Activated CD8-positive, alpha-beta memory T cell treated with anti-CD3 and anti-CD28 coated beads for 4 hours (primary cell): ENCODE measurements around the gene TAS1R2.
A peak's percentile ranks its signal among the peaks of the same experiment; 100 is the strongest.

ENCODE experiments used
- DNase-seq, 2 donors: peaks; one replicate each; pipeline ENCODE4 v3.0.0-alpha.2; 2020; ENCODE audit warnings: low read depth in 2 of 2

Gene TAS1R2

DNA sequence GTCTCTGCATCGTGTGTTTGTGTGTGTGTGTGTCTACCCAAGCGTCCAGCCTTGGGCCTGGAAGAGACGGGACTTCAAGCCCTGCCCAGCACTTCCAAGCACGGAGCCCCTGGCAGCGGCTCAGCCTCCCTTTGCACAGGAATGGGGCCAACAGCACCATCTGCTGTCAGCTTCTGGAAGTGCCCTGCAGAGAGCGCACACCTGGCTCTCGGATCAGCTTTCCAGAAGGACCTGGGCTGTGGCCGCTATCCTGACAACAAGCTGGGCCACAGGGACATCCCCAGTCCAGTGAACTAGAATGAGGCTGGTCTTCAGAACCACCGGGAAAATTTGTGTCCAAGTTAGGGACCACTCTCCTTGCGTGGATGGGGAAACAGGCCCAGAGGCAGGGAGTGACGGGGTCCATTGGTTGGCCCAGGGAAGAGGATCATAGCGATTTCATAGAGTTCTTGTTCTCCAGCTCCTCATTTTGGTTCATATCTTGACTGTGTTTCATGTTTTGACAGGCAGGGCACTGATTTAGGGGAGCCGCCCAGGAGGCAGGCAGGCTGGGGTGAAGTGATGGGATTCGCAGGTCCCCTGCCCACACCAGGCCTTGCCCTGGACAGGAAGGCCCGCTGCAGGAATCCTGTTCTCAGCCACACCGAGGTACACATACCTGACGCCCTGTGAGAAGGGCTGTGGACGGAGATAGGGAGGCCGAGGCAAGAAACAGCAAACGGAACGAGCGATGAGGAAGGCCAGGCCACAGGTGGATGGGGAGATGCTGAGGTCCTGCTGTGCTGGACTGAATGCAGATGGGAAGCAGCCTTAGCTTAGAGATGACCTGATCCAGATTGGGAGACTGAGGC lies 38.4 kb downstream of the TAS1R2 start:
- DNase-seq, result peak in 1 of 2 donors; percentile 6

DNA sequence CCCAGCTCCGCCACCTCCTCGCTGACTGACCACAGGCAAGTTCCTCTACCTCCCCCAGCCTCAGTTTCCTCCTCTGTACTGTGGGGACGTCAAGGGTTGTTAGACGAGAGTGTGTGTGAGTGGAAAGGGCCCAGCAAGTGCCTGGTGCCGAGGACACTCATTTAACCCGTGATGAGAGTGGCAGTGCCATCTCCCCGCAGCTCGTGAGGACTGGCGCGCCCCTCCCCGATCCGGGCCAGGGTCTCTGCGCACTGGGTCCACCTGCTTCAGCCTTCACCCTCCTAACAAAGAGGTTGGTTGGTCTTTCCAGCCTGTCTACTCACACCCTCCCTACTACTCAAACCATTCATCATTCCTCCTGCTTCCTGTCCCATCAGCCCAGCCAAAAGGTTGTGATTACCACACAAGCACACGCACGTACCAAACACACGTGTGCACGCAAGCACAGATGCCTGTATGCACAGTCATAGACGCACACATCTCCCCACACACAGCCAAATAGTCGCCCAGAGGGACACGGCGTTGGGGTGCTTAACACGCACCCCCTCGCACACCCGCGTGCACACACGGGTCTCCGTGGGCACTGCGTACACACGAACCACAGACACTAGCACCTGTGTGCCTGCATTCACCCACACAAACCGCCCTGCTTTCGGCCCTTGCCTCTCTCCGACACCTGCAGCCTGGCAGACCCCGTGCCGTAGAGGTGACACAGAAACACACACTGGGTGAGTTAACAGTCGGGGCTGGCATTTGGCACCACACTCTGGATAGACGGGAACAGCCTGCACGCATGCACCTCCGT lies 39.3 kb downstream of the TAS1R2 start:
- DNase-seq, result no peak

DNA sequence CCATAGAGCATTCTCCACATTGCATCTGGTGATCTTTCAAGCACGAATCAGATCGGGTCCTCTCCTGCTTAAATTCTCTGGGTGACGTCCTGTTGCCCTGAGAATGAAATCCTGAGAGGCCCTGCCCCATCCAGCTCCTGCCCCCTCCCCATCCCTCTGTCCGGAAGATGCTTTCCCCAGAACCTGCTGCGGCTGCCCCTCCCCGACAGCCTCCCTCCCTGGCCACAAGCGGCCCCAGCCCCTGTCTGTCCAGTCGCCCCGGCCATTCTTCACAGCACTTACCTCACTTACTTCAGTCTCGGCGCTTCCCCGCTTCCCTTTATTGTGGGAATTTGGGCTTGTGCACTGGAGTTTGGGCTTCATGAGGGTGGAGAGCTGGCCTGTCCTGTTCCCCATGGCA lies 40.3 kb downstream of the TAS1R2 start:
- no peak for DNase-seq

DNA sequence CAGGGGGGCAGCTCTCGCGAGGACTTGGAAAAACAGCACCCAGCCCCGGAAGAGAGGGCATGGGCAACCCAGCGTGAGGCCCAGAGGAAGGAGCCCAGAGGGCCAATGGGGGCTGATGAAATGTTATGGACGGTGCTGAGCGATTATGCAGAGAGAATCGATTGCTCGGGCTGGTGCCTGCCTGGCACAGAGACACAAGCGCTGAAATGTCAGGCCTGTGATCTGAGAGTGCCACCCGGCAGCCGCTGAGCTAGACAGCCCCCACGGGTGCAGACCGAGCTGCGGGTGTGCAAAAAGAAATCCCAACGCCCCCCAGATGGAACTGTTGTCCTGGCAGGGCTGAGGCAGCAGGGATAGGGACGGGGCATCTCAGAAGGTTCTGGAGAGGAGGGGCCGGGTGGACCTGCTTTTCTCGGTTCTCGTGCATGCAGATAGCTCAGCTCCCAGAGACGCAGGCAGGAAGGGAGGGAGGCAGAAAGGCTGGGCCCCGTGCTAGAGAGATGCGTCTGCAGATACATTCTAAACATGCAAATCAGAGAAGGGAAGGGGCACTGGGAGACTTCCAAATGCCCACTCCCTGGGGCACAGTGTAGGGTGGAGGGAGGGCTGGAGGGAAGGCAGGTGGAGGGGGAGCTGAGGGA lies 41.5 kb downstream of the TAS1R2 start:
- no peak for DNase-seq

DNA sequence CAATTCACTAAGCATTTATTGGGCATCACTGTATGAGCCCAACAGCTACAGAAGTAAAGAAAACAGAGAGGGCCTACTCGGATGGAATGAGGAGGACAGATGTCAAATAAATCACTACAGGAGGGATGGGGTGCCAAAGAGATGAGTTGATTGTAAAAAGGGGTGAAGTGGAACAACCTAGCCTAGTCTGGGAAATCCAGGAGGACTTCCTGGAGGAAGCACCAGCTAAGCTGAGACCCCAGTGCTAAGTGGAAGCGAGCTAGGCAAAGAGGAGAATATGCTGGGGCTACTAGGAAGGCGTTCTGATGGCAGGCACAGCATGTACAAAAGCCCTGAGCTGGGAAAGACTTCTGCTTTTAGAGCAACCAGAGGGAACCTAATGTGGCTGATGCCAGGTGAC lies 42.1 kb downstream of the TAS1R2 start:
- DNase-seq, result no peak

- DNase-seq, result no peak
These were observed 42.7 kb downstream of the TAS1R2 start for GRCh38 chr1:18816808-18817207.

- no peak for DNase-seq
These were observed 44.5 kb downstream of the TAS1R2 start for GRCh38 chr1:18814874-18815531.

DNA sequence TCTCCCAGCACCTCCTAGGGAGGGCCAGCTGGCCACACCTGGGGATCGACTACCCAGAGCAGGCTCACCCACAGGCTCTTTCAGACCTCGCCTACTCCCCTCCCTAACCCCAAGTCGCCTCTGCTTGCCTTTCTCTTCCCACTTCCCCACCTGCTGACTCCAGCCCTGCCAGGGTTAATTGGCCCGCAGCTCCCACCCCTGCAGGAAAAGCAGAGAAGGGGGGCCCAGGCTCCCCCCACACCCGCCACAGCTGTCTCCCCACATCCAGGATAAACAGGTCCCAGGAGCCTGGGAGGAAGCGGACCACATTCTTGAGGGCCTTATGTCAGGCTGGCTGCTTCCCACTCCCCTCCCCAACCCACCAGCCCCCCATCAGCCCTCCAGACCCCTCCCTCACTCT lies 45.0 kb downstream of the TAS1R2 start:
- DNase-seq, result no peak

- DNase-seq, result no peak
These were observed 47.0 kb downstream of the TAS1R2 start for GRCh38 chr1:18812453-18812939.

GRCh38 chr1:18811733-18812452 lies 47.6 kb downstream of the TAS1R2 start:
- DNase-seq, result no peak

DNA sequence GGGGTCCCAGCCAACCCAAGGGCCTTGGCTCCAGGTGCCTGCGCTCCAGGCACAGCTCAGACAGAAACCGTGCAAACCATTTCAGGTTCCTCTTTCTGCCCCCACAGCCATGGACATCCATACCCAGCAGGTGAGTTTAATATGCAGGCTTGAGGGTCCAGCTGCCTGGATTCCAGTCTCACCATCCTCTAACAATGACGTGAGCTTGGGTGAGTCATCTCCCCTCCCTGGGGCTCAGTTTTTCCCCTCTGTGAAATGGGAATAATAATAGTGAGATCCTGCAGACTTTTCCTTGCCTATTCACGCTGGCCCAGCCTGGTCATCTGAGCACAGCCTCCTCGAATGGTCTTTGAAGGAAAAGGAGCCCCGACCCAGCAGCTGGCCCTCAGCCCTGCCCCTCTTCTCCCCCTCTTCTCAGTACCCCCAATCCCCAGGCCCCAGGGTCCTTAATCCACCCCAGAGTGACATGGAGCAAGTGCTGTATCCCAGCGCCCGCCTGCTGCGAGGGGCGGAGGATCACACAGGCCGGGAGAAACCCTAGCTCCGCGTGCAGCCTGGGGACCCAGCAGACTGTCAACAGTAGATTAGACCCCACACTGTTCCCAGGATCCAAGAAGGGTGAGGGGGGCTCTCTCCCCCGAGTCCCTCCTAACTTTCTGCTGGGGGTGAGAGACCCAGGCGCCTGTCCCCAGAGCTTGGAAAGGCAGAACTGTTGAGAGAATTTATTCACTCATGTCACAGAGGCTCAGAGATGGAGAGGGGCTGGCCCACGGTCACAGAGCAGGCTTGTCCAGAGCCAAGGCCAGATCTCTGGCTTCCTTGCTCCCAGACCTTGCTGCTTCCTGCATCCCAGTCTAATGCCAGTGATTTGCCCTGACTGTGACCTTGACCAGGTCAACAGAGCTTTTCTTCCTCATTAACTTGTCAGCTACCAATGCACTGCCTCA lies 49.2 kb downstream of the TAS1R2 start:
- no peak for DNase-seq

DNA sequence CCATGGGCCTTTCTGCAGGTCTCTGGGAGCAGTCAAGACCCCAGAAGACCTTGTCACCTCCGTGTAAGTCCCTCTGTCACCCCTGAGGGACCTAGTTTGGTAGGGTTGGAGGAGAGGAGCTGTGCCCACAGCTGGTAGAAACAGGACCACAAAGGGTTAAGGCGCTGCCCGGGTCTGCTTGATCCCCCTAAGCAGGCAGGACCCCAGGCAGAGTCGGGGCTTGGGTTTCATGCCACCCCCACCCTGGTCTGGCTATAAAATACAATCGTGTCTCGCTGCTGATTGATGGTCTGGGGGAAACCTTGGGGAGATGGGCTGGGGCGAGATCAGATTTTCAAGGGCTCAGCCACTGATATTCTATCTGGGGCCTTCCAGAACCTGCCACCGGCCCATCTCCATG lies 50.9 kb downstream of the TAS1R2 start:
- DNase-seq, result no peak

GRCh38 chr1:18807334-18808063 lies 52.0 kb downstream of the TAS1R2 start:
- no peak for DNase-seq

- DNase-seq, result no peak
These were observed 53.3 kb downstream of the TAS1R2 start for GRCh38 chr1:18805925-18806849.

GRCh38 chr1:18805150-18805879 lies 54.1 kb downstream of the TAS1R2 start:
- DNase-seq, result no peak

DNA sequence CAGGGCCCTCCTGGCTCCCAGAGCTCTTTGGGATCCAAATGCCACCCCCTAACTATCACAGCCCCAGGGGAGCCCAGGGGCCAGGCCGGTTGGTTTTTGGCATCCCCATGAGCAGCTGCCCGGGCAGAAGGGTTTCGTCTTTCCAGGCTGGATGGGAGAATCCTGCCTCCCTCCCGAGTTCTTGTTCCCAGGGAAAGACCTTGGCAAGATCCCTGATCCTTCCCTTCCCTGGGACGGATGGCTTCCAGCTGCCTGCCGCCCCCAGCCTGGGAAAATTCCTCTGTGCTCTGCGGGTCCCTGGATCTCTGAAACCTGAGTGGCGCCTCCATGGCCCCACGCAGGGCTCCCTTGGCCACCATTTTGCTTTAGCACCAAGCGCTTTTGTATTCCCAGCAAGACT lies 55.6 kb downstream of the TAS1R2 start:
- no peak for DNase-seq

- DNase-seq, result no peak
These were observed 56.2 kb downstream of the TAS1R2 start for GRCh38 chr1:18803151-18803791.
